ENCODE results near the gene EEF1AKMT2. TPM values are rescaled to one million over a fixed set of nuclear protein-coding genes. Genes with fewer than 3 reads are reported as not detected.
A peak's percentile ranks its signal among the peaks of the same experiment; 100 is the strongest.

Gene EEF1AKMT2
- total RNA-seq, 6 experiments from 2014 or later: 5.3 to 7.9 (median 7.4) TPM

GRCh38 chr10:124719213-124719851, 72.4 kb downstream of the EEF1AKMT2 start:
- ATAC-seq (peak; percentile 48 to 67 (median 59)), DNase-seq (peak in 1 of 3 donors; percentile 59)
- 41% methylated on average over 7 of the region's 8 CpGs for WGBS (ENCODE audit: insufficient coverage, low coverage, low lambda C conversion rate, missing lambda C conversion rate)

GRCh38 chr10:124717911-124718741, 73.6 kb downstream of the EEF1AKMT2 start:
- intact Hi-C loops (cut with DNase I): no loop called here
- WGBS (ENCODE audit: insufficient coverage, low coverage, low lambda C conversion rate, missing lambda C conversion rate): 42% methylated on average over 11 of the region's 12 CpGs

More at GRCh38 chr10:124719213-124719851, 72.4 kb downstream of the EEF1AKMT2 start:
- no peaks in the 10 kb centered on the region for H3K27me3 ChIP-seq
- no peaks in the 10 kb centered on the region for H3K9me3 ChIP-seq
- TF ChIP-seq POLR2A (IDR thresholded peaks at IDR 0.05): no peak
- peak; percentile 29 to 46 (median 32) for TF ChIP-seq CTCF (IDR thresholded peaks at IDR 0.05)
- peak overlapping the region; percentile 25 to 58 (median 48) for H3K27ac ChIP-seq
- H3K4me3 ChIP-seq: no peak overlapping the region
- no peaks in the 10 kb centered on the region for H3K36me3 ChIP-seq
- peaks cover 0 to 53% (median 7%) of the 10 kb centered on the region in 4 donors for H3K4me1 ChIP-seq
- intact Hi-C loops (cut with DNase I): no loop called here

GRCh38 chr10:124717041-124717757, 74.5 kb downstream of the EEF1AKMT2 start:
- Histone ChIP-seq H3K4me1 (peaks cover 0 to 45% (median 2%) of the 10 kb centered on the region in 4 donors), H3K36me3 (no peaks in the 10 kb centered on the region), H3K27ac (peak overlapping the region in 1 of 3 donors; percentile 56), H3K9me3 (no peaks in the 10 kb centered on the region), H3K27me3 (no peaks in the 10 kb centered on the region), H3K4me3 (no peak overlapping the region)
- 77% methylated on average over 4 of the region's 9 CpGs for WGBS (ENCODE audit: insufficient coverage, low coverage, low lambda C conversion rate, missing lambda C conversion rate)
- TF ChIP-seq CTCF (IDR thresholded peaks at IDR 0.05): no peak
- TF ChIP-seq POLR2A (IDR thresholded peaks at IDR 0.05): no peak
- no peak for DNase-seq
- ATAC-seq: no peak
- intact Hi-C loops (cut with DNase I): no loop called here

More at GRCh38 chr10:124717911-124718741, 73.6 kb downstream of the EEF1AKMT2 start:
- Histone ChIP-seq H3K36me3 (no peaks in the 10 kb centered on the region), H3K4me3 (no peak overlapping the region), H3K27ac (peak overlapping the region; percentile 34 to 58 (median 48)), H3K4me1 (peaks cover 0 to 51% (median 5%) of the 10 kb centered on the region in 4 donors), H3K27me3 (no peaks in the 10 kb centered on the region), H3K9me3 (no peaks in the 10 kb centered on the region)
- DNase-seq (peak in 1 of 3 donors; percentile 46), ATAC-seq (peak; percentile 14 to 67 (median 42))
- TF ChIP-seq POLR2A (IDR thresholded peaks at IDR 0.05) (peak; percentile 10), CTCF (IDR thresholded peaks at IDR 0.05) (no peak)

GRCh38 chr10:124716369-124716768, 75.3 kb downstream of the EEF1AKMT2 start:
- H3K27ac ChIP-seq: no peak overlapping the region
- 95% methylated on average over 3 of the region's 4 CpGs for WGBS (ENCODE audit: insufficient coverage, low coverage, low lambda C conversion rate, missing lambda C conversion rate)
- H3K4me1 ChIP-seq: peaks cover 0 to 42% (median 2%) of the 10 kb centered on the region in 4 donors
- H3K27me3 ChIP-seq: no peaks in the 10 kb centered on the region
- no peaks in the 10 kb centered on the region for H3K9me3 ChIP-seq
- intact Hi-C loops (cut with DNase I): no loop called here
- no peaks in the 10 kb centered on the region for H3K36me3 ChIP-seq
- no peak for TF ChIP-seq POLR2A (IDR thresholded peaks at IDR 0.05)
- TF ChIP-seq CTCF (IDR thresholded peaks at IDR 0.05): no peak
- H3K4me3 ChIP-seq: no peak overlapping the region
- DNase-seq (no peak), ATAC-seq (no peak)

Measured in right lobe of liver (tissue), 6 donors.